Colonic mucosa (tissue), 4 donors: Measurements from ENCODE around the gene PDZD4. TPM values are rescaled to one million over a fixed set of nuclear protein-coding genes. Genes with fewer than 3 reads are reported as not detected.

Experiments used
- DNase-seq: peaks from one replicate; pipeline ENCODE4 v3.0.0-alpha.2; 2020
- H3K27ac ChIP-seq: fragments of 200-600 bp; one replicate; pipeline ENCODE4 v1.8.0; 2021
- H3K27me3 ChIP-seq: fragments of 200-600 bp; one replicate; pipeline ENCODE4 v1.8.0; 2021
- H3K36me3 ChIP-seq: fragments of 200-600 bp; one replicate; pipeline ENCODE4 v1.8.0; 2021
- H3K4me1 ChIP-seq: fragments of 200-600 bp; one replicate; pipeline ENCODE4 v1.8.0; 2021; ENCODE audit warnings: mild to moderate bottlenecking
- H3K4me3 ChIP-seq: fragments of 200-600 bp; one replicate; pipeline ENCODE4 v1.8.0; 2021
- H3K9ac ChIP-seq, 2 donors: one replicate each; pipeline ENCODE4 v1.7.0; 2013; ENCODE audit warnings: control low read depth in 2 of 2, low read depth in 2 of 2, low read length in 2 of 2
- H3K9me3 ChIP-seq: fragments of 200-600 bp; one replicate; pipeline ENCODE4 v1.8.0; 2021
- CTCF ChIP-seq: fragments of 200-600 bp; IDR thresholded peaks from one replicate; pipeline ENCODE4 v1.8.0; 2022; ENCODE audit warnings: antibody characterized with exemption, mild to moderate bottlenecking
- intact Hi-C: fragments of 100-400 bp; cut with DNase I; formaldehyde crosslinking; loops from one replicate; pipeline ENCODE4 v1.14.1; 2022
- total RNA-seq, 2 donors: library from RNA; stranded (reverse); fragmentation: NEBNext Ultra II Directional in 1 of 2; extraction: Animal tissue kit (Norgen Biotek cat#: 25700) in 1 of 2; gene quantifications; one replicate each; pipeline ENCODE4 v1.2.1, GENCODE V29; 2021
- donor health status: healthy.
- donor health status: DM: no; HTN: no; CAD: no.
- donor health status: DM: no; HTN: no; CAD: no.

PDZD4 gene
- total RNA-seq, 2 donors from 2014 or later, result 1.5 to 3.2 TPM

DNA sequence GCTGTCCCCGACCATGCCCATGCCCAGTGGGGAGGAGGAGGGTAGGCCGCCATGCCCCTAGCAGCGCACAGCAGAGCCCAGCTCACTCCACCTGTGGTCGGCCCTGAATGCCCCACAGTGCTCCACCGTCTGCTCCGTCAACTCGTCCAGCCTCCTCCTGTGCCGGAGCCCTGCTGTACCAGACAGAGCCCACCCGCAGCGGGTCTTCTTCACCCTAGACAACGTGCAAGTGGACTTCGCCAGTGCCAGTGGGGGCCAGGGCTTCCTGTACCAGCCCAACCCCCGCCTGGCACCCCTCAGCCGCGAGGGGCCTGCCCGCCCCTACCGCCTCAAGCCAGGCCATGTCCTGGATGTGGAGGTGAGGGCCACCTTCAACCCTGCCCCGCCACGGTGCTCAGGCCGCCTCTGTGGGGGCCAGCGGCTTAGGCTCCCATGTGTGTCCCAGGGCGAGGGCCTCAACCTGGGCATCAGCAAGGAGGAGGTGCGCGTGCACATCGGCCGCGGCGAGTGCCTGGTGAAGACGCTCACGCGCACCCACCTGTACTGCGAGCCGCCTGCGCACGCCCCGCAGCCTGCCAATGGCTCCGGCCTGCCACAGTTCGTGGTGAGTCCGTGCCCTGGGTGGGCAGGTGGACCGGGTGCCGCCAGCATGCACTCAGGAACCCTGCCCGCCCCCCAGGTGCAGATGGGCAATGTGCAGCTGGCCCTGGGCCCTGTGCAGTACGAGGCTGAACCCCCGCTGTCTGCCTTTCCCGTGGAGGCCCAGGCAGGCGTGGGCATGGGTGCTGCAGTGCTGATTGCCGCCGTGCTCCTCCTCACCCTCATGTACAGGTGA lies 56.4 kb downstream of the PDZD4 start:
- no peak for DNase-seq
- intact Hi-C loops, result no loop called here
- TF ChIP-seq CTCF, result no peak
- H3K9ac ChIP-seq, result no peak overlapping the region
- H3K36me3 ChIP-seq, result no peaks in the 10 kb centered on the region
- H3K9me3 ChIP-seq, result no peaks in the 10 kb centered on the region
- no peak overlapping the region for H3K27ac ChIP-seq
- H3K4me3 ChIP-seq, result no peak overlapping the region
- peaks cover 3% of the 10 kb centered on the region for H3K27me3 ChIP-seq
- H3K4me1 ChIP-seq, result no peaks in the 10 kb centered on the region

- DNase-seq, result no peak
- H3K27ac ChIP-seq, result no peak overlapping the region
- H3K27me3 ChIP-seq, result peaks cover 3% of the 10 kb centered on the region
- H3K36me3 ChIP-seq, result no peaks in the 10 kb centered on the region
- H3K4me1 ChIP-seq, result no peaks in the 10 kb centered on the region
- H3K9ac ChIP-seq, result no peak overlapping the region
- no peaks in the 10 kb centered on the region for H3K9me3 ChIP-seq
- no peak overlapping the region for H3K4me3 ChIP-seq
- TF ChIP-seq CTCF, result no peak
- intact Hi-C loops, result no loop called here
Measured at GRCh38 chrX:153773218-153773611, 57.1 kb downstream of the PDZD4 start.

DNA sequence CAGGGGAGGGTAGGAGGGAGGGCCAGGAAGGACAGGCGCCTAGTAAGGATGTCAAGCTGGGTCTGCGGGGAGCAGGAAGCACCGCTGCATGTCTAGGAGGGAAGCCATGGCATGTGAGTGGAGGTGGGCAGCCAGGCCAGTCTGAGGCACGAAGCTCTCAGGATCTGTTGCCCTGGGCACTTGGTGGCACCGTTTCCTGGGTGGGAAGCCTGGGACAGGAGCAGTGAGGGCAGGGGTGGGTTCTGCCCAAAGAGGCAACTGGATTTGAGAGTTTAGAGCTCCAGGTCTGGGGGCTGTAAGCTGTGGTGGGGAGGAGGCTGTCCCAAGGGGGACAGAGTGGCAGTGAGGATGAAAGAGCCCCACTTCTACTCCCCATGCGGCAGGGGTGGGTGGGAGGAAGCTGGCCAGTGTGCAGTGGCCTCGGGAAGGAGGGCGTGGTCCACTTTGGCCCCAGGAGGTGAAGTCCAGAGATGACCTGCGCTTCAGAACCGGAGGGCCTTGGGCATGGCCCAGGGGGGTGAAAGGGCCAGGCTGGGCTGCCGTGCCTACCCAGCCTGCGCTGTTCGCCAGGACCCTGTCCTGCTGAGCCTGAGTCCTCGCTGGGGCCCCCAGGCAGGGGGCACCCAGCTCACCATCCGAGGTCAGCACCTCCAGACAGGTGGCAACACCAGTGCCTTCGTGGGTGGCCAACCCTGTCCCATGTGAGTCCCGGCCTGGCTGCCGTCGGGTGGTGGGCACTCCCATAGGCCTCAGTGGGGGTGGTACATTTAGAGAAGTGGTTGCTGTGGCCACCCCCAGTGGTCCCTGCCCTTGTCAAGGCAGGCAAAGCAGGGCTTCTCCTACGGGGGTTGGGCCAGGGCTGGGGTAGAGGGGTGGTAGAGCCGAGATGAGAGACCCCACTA lies 57.8 kb downstream of the PDZD4 start:
- H3K4me3 ChIP-seq, result no peak overlapping the region
- H3K27ac ChIP-seq, result no peak overlapping the region
- intact Hi-C loops, result no loop called here
- no peak overlapping the region for H3K9ac ChIP-seq
- no peaks in the 10 kb centered on the region for H3K36me3 ChIP-seq
- no peak for DNase-seq
- no peaks in the 10 kb centered on the region for H3K9me3 ChIP-seq
- H3K27me3 ChIP-seq, result peaks cover 3% of the 10 kb centered on the region
- no peak for TF ChIP-seq CTCF
- no peaks in the 10 kb centered on the region for H3K4me1 ChIP-seq

DNA sequence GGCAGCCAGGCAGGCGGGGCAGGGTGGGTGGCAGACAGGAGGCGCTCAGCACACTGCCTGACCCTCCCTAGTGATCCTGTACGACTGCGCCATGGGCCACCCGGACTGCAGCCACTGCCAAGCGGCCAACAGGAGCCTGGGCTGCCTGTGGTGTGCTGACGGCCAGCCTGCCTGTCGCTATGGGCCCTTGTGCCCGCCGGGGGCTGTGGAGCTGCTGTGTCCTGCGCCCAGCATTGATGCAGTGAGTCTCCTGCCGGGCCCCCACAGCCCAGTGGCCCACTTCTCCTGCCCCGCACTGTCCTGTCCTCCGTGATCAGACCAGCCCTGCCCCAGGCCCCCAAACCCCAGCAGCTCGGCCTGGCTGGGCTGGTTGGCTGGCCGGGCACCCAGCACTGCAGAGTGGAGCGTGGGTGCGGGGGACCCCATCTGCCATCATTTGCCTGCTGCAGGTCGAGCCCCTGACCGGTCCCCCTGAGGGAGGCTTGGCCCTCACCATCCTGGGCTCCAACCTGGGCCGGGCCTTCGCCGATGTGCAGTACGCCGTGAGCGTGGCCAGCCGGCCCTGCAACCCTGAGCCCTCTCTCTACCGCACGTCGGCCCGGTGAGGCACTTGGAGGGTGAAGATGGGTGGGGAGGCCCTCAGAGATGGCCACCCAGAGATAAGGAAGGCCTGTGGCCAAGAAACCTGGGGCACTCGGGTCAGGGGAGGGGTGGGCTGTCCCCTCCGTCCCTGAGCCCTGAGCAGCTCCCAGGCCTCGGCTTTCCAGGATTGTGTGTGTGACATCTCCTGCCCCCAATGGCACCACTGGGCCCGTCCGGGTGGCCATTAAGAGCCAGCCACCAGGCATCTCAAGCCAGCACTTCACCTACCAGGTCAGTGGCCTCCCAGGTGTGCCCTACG lies 58.7 kb downstream of the PDZD4 start:
- no peak overlapping the region for H3K9ac ChIP-seq

More for the DNA sequence above, 58.7 kb downstream of the PDZD4 start:
- H3K4me1 ChIP-seq, result no peaks in the 10 kb centered on the region
- no peak for DNase-seq
- no peak for TF ChIP-seq CTCF
- intact Hi-C loops, result no loop called here
- H3K27me3 ChIP-seq, result peaks cover 3% of the 10 kb centered on the region
- no peak overlapping the region for H3K27ac ChIP-seq
- no peak overlapping the region for H3K4me3 ChIP-seq
- H3K36me3 ChIP-seq, result no peaks in the 10 kb centered on the region
- H3K9me3 ChIP-seq, result no peaks in the 10 kb centered on the region
